Activated CD4-positive, alpha-beta T cell treated with anti-CD3 and anti-CD28 coated beads, Interleukin-2, amount 10 ng/mL, durations not matched to agents 7 days and 5 days (primary cell): Measurements from ENCODE around the gene SERPINA6. TPM values are rescaled to one million over a fixed set of nuclear protein-coding genes. Genes with fewer than 3 reads are reported as not detected.

Experiments
- CTCF ChIA-PET: fragments of 350-600 bp; sonication (Branson Sonifier 250); formaldehyde crosslinking; loops from one replicate; lab custom pipeline; 2021; ENCODE audit warnings: antibody characterized with exemption; lab: Charles Lee
- POLR2A ChIA-PET: fragments of 350-600 bp; sonication (Branson Sonifier 250); formaldehyde crosslinking; loops from one replicate; lab custom pipeline; 2021; ENCODE audit warnings: antibody characterized with exemption; lab: Charles Lee
- DNase-seq: peaks from one replicate; pipeline ENCODE4 v3.0.0-alpha.2; 2020
- H3K27ac Mint-ChIP-seq: one replicate; pipeline ENCODE4 v1.8.0; 2021; ENCODE audit warnings: mild to moderate bottlenecking, moderate library complexity, mixed read lengths
- H3K27me3 Mint-ChIP-seq: one replicate; pipeline ENCODE4 v1.8.0; 2021; ENCODE audit warnings: mixed read lengths
- H3K36me3 Mint-ChIP-seq: one replicate; pipeline ENCODE4 v1.8.0; 2021; ENCODE audit warnings: low read depth, mixed read lengths
- H3K4me1 Mint-ChIP-seq: one replicate; pipeline ENCODE4 v1.8.0; 2021; ENCODE audit warnings: mixed read lengths
- H3K4me3 Mint-ChIP-seq: one replicate; pipeline ENCODE4 v1.8.0; 2021; ENCODE audit warnings: mild to moderate bottlenecking, moderate library complexity, mixed read lengths
- H3K9me3 Mint-ChIP-seq: one replicate; pipeline ENCODE4 v1.8.0; 2021; ENCODE audit warnings: mixed read lengths
- total RNA-seq, 2 experiments: library from RNA; stranded (reverse); gene quantifications; one replicate each; pipeline ENCODE4 v1.2.3, GENCODE V29; 2021

SERPINA6 gene
- total RNA-seq, 2 experiments from 2014 or later = not detected

GRCh38 chr14:94332063-94332583 lies 9.0 kb upstream of the SERPINA6 start:
- Mint-ChIP-seq H3K4me1 (no peaks in the 10 kb centered on the region), H3K27ac (no peak overlapping the region), H3K4me3 (no peak overlapping the region), H3K9me3 (peaks cover 2% of the 10 kb centered on the region), H3K27me3 (peaks cover 4% of the 10 kb centered on the region), H3K36me3 (no peaks in the 10 kb centered on the region)
- no peak for DNase-seq
- CTCF ChIA-PET = no interaction called here
- POLR2A ChIA-PET = no interaction called here

GRCh38 chr14:94331462-94331861 lies 8.3 kb upstream of the SERPINA6 start:
- H3K36me3 Mint-ChIP-seq = no peaks in the 10 kb centered on the region
- no peak overlapping the region for H3K4me3 Mint-ChIP-seq
- CTCF ChIA-PET = interaction anchor here (1.3 kb wide), 1 partner anchor 10 kb away, joined by 4 read pairs; no protein-coding TSS in a partner anchor
- peaks cover 2% of the 10 kb centered on the region for H3K9me3 Mint-ChIP-seq
- no peak overlapping the region for H3K27ac Mint-ChIP-seq
- POLR2A ChIA-PET = no interaction called here
- H3K27me3 Mint-ChIP-seq = peaks cover 4% of the 10 kb centered on the region
- no peaks in the 10 kb centered on the region for H3K4me1 Mint-ChIP-seq
- no peak for DNase-seq

- POLR2A ChIA-PET = no interaction called here
- Mint-ChIP-seq H3K27ac (no peak overlapping the region), H3K36me3 (no peaks in the 10 kb centered on the region), H3K27me3 (peaks cover 4% of the 10 kb centered on the region), H3K9me3 (peaks cover 2% of the 10 kb centered on the region), H3K4me1 (no peaks in the 10 kb centered on the region), H3K4me3 (no peak overlapping the region)
- CTCF ChIA-PET = interaction anchor here (1.3 kb wide), 1 partner anchor 9 kb away, joined by 4 read pairs; no protein-coding TSS in a partner anchor
- DNase-seq = no peak
Observed at GRCh38 chr14:94330857-94331256, 7.7 kb upstream of the SERPINA6 start.

GRCh38 chr14:94330432-94330831 lies 7.3 kb upstream of the SERPINA6 start:
- ChIA-PET POLR2A (no interaction called here), CTCF (interaction anchor here (1.3 kb wide), 1 partner anchor 9 kb away, joined by 4 read pairs; no protein-coding TSS in a partner anchor)
- Mint-ChIP-seq H3K27me3 (peaks cover 4% of the 10 kb centered on the region), H3K36me3 (no peaks in the 10 kb centered on the region), H3K9me3 (peaks cover 2% of the 10 kb centered on the region), H3K27ac (no peak overlapping the region), H3K4me1 (no peaks in the 10 kb centered on the region), H3K4me3 (no peak overlapping the region)
- DNase-seq = no peak

DNA sequence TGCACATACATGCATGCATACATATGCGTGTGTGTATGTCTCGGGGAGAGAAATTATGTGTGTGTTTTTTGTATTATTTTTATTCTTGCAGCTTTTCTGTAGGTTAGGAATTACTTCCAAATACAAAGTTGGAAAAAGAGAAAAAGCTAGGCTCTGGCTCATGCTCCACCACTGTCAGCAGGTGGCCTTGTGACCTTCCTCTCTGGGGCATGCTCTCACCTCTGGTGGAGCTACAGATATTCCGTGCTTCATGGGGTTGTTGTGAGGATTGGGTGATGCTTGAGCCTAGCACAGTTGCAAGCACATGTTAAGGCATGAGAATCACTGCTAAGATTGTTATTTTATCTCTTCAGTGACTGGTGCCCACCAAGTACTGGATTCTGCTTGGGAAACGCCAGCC lies 6.7 kb upstream of the SERPINA6 start:
- no peak overlapping the region for H3K27ac Mint-ChIP-seq
- H3K4me3 Mint-ChIP-seq = no peak overlapping the region
- peaks cover 4% of the 10 kb centered on the region for H3K27me3 Mint-ChIP-seq
- DNase-seq = no peak
- H3K36me3 Mint-ChIP-seq = no peaks in the 10 kb centered on the region
- H3K9me3 Mint-ChIP-seq = peaks cover 2% of the 10 kb centered on the region
- ChIA-PET CTCF (no interaction called here), POLR2A (no interaction called here)
- H3K4me1 Mint-ChIP-seq = no peaks in the 10 kb centered on the region

DNA sequence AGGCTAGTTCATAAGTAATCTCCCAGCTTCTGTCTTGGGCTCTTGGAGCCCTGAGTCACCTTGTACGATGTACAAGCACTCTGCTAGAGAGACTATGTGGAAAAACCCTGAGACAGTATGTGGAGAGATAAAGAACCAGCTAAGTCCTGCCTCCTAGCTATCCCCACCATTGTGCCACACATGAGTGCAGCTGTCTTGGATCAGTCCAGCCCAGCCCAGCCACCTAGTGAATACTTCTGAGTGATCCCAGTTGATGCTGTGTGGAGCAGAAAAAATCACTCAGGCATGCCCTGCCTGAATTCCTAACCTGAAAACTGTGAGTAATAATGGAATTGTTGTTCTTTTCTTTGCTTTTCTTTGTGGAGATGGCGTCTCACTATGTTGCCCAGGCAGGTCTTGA lies 5.1 kb upstream of the SERPINA6 start:
- no peak overlapping the region for H3K27ac Mint-ChIP-seq
- CTCF ChIA-PET = no interaction called here
- DNase-seq = no peak
- H3K4me3 Mint-ChIP-seq = no peak overlapping the region
- no peaks in the 10 kb centered on the region for H3K36me3 Mint-ChIP-seq
- POLR2A ChIA-PET = no interaction called here
- H3K9me3 Mint-ChIP-seq = peaks cover 2% of the 10 kb centered on the region
- no peaks in the 10 kb centered on the region for H3K4me1 Mint-ChIP-seq
- H3K27me3 Mint-ChIP-seq = no peaks in the 10 kb centered on the region

DNA sequence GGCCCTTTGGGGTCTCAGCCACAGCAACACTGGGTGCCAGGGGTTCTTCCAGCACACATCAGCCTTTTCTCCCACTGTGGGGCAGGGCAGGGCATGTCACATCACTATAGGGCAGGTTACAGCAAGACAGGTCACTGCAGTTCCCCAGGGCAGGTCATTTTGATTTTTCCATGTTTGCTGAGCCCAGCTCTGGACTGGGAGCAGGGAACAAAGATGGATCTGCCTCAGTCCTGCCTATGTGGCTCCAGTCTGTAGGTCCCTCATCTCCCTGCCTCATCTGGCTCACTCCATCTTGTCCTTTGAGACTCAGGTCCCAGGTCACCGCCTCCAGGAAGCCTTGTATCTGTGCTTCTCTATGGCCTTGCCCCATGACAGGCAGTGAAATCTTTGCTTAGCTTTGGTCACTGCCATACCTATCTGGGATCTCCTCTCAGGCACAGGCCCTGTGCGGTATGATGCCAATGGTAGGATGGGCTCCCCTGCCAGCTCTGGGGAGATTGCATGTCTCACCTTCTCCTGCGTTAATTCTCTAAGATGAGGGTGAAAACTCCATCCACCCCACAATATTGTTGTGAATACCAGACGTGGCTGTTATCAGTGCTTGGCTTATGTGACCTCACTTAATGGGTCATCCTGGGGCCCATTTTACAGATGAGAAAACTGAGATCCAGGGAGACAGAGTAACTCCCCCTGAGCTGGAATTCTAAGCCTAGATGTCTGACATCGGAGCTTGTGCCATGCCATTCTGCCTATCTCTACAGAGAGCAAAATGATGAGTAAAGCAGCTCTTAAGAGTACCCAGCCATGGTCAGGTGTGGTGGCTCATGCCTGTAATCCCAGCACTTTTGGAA lies 1.5 kb downstream of the SERPINA6 start:
- POLR2A ChIA-PET = no interaction called here
- CTCF ChIA-PET = interaction anchor here (1.5 kb wide), 1 partner anchor 9 kb away, joined by 4 read pairs; no protein-coding TSS in a partner anchor

GRCh38 chr14:94320243-94320642 lies 2.9 kb downstream of the SERPINA6 start:
- H3K4me1 Mint-ChIP-seq = no peaks in the 10 kb centered on the region
- POLR2A ChIA-PET = no interaction called here
- CTCF ChIA-PET = no interaction called here

More for the DNA sequence above, 1.5 kb downstream of the SERPINA6 start:
- Mint-ChIP-seq H3K36me3 (no peaks in the 10 kb centered on the region), H3K27me3 (peaks cover 2% of the 10 kb centered on the region), H3K4me3 (no peak overlapping the region), H3K27ac (no peak overlapping the region), H3K4me1 (no peaks in the 10 kb centered on the region), H3K9me3 (no peaks in the 10 kb centered on the region)
- no peak for DNase-seq

DNA sequence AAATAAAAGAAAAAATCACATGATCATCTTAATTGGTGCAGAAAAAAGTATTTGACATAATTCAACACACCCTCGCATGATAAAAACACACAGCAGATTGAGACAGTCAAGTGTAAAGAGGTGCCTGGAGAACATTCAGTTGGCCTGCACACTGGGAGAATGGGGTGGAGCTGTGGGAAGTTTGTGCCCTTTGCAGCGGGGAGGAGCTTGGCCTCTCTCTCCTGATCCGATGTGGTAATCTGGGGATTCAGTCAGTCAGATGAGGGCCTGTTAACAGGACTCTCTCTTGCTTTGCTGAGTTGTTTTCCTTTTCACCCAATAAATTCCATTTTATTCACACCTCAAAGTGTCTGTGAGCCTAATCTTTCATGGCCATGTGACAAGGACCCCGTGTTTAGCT lies 5.9 kb downstream of the SERPINA6 start:
- no peak overlapping the region for H3K4me3 Mint-ChIP-seq
- POLR2A ChIA-PET = no interaction called here
- no peak overlapping the region for H3K27ac Mint-ChIP-seq
- H3K36me3 Mint-ChIP-seq = no peaks in the 10 kb centered on the region
- no peak for DNase-seq
- CTCF ChIA-PET = no interaction called here
- H3K27me3 Mint-ChIP-seq = peaks cover 2% of the 10 kb centered on the region
- no peaks in the 10 kb centered on the region for H3K9me3 Mint-ChIP-seq
- H3K4me1 Mint-ChIP-seq = no peaks in the 10 kb centered on the region

More at GRCh38 chr14:94320243-94320642, 2.9 kb downstream of the SERPINA6 start:
- H3K9me3 Mint-ChIP-seq = no peaks in the 10 kb centered on the region
- no peaks in the 10 kb centered on the region for H3K36me3 Mint-ChIP-seq
- no peak for DNase-seq
- no peak overlapping the region for H3K27ac Mint-ChIP-seq
- H3K27me3 Mint-ChIP-seq = peaks cover 2% of the 10 kb centered on the region
- no peak overlapping the region for H3K4me3 Mint-ChIP-seq

DNA sequence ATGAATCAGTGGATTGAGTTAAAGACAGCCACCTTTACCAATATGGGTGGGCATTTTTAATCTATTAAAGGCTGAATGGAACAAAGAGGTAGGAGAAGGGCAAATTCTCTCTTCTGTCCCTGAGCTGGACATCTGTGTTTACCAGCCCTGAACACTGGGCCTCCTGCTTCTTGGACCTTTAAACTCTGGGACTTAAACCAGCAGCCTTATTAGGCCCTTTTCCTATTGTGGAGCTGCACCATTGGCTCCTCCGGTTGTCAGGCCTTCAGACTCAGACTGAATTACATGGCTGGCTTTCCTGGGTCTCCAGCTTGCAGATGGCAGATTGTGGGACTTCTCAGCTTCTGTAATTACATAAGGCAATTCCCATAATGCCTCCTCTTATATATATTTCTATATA lies 6.4 kb downstream of the SERPINA6 start:
- Mint-ChIP-seq H3K27me3 (peaks cover 2% of the 10 kb centered on the region), H3K9me3 (no peaks in the 10 kb centered on the region), H3K4me3 (no peak overlapping the region), H3K4me1 (no peaks in the 10 kb centered on the region), H3K27ac (no peak overlapping the region), H3K36me3 (no peaks in the 10 kb centered on the region)
- ChIA-PET CTCF (no interaction called here), POLR2A (no interaction called here)
- no peak for DNase-seq

- Mint-ChIP-seq H3K4me1 (no peaks in the 10 kb centered on the region), H3K9me3 (no peaks in the 10 kb centered on the region), H3K27ac (no peak overlapping the region), H3K27me3 (peaks cover 2% of the 10 kb centered on the region), H3K4me3 (no peak overlapping the region), H3K36me3 (no peaks in the 10 kb centered on the region)
- no peak for DNase-seq
- ChIA-PET CTCF (no interaction called here), POLR2A (no interaction called here)
Observed at GRCh38 chr14:94314890-94315289, 8.2 kb downstream of the SERPINA6 start.

- Mint-ChIP-seq H3K27ac (no peak overlapping the region), H3K27me3 (peaks cover 2% of the 10 kb centered on the region)
Observed at GRCh38 chr14:94313991-94314655, 9.0 kb downstream of the SERPINA6 start.

More at GRCh38 chr14:94313991-94314655, 9.0 kb downstream of the SERPINA6 start:
- Mint-ChIP-seq H3K4me1 (no peaks in the 10 kb centered on the region), H3K4me3 (no peak overlapping the region), H3K9me3 (no peaks in the 10 kb centered on the region), H3K36me3 (no peaks in the 10 kb centered on the region)
- ChIA-PET POLR2A (no interaction called here), CTCF (no interaction called here)
- DNase-seq = no peak
